HPDE6-E6E7 (cell line): Measurements from ENCODE around the gene PPP2R2C.

ENCODE experiments used
- DNase-seq: peaks from one replicate; pipeline ENCODE4 v3.0.0; 2011; ENCODE audit warnings: missing footprints; ENCODE audit errors: extremely low spot score

Gene PPP2R2C

DNA sequence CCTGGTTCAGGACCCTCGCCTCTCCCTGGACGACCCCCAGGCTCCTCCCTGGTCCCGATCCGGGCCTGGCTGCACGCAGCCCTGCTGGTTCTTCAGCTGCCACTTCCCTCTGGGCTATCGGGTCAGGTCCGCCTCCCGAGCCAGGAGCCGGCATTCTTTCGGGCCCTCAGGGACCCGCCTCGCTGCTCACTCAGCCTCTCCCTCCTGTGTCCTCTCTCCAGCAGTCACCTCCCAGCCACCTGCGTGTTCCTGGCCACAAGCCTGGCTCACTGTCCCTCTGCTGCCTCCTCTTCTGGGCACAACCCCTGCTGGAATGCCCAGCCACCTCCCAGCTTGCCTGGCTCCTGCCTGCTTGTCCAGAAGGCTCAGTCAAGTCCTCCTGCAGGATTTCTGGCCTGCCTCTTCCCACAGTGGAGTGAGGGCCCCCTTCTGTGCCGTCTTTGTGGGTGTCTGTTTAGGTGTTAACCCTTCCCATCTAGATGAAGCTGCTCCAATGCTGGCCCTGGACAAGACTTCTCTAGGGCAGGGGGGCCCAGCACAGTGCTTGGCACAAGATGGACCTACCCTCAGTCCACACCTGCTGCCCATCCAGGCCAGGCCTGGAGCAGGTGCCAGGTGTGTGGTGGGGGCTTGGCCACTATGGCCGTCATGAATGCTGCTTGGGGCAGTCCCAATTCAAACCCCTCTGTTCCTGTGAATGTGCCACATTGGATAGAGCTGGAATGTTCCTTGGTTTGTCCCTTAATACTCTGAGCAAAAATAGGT is 200.5 kb downstream of the PPP2R2C start:
- DNase-seq: no peak

DNA sequence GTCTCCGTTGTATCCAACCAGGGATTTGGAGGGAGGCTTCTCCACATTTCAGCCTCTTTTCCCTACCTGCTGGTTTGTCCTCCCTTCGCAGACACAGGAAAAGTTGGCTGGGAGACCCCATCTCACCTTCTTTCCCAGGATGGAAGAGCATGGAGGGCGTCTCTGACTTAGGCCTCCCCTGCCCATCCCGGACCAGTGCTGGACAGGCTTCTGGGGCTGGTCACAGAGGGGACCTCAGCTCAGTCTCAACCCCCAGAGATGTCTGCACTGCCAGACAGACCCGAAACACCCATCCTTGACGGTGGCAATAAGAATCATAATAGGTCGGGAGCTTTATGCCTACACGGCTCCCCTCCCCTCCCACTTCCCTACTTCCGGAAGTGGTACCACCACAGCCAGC is 201.2 kb downstream of the PPP2R2C start:
- DNase-seq: no peak

DNA sequence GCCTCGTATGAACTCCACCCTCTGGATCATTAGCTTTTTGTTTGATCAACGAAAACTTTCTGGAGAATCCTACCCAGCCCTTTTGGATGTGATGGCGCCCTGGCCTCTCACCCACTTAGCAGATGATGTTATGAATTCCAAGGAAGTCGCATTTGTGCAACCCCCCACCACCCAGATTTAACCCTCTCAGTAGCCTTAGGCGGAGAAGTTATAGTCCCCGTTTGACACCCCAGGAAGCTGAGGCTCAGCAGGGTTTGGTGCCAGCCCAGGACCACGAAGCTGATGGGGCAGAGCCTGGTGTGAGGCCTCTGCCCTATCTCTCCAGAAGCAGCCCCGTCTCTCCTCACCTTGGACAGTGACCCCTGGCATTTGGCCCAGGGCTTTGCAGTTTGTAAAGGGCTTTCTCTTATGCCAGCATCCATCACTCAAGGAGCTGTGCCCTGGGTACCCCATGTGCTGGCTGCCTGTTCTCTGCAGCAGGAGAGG is 201.7 kb downstream of the PPP2R2C start:
- no peak for DNase-seq
